HG02884 (cell line): ENCODE data around the gene PRDM16.
"Not testable (repeated sequence)": the region's sequence is repeated elsewhere in the genome, so short reads cannot be mapped to it uniquely, and the experiment has no call there.

Experiments used
- ATAC-seq: cut with Tn5 transposase; IDR thresholded peaks from one replicate; pipeline ENCODE4 v1.9.1; 2021; ENCODE audit warnings: mild to moderate bottlenecking, moderate library complexity; ENCODE audit not compliant: unreplicated experiment

Gene PRDM16

GRCh38 chr1:3080053-3080955 lies 11.3 kb downstream of the PRDM16 start:
- ATAC-seq: no peak

- ATAC-seq: no peak
Measured at GRCh38 chr1:3081171-3081683, 12.2 kb downstream of the PRDM16 start.

- ATAC-seq: no peak
Measured at GRCh38 chr1:3082051-3082450, 13.0 kb downstream of the PRDM16 start.

GRCh38 chr1:3082571-3083516 lies 13.8 kb downstream of the PRDM16 start:
- ATAC-seq: no peak

- ATAC-seq: no peak
Measured at GRCh38 chr1:3084154-3084553, 15.2 kb downstream of the PRDM16 start.

- no peak for ATAC-seq
Measured at GRCh38 chr1:3084726-3085125, 15.7 kb downstream of the PRDM16 start.

DNA sequence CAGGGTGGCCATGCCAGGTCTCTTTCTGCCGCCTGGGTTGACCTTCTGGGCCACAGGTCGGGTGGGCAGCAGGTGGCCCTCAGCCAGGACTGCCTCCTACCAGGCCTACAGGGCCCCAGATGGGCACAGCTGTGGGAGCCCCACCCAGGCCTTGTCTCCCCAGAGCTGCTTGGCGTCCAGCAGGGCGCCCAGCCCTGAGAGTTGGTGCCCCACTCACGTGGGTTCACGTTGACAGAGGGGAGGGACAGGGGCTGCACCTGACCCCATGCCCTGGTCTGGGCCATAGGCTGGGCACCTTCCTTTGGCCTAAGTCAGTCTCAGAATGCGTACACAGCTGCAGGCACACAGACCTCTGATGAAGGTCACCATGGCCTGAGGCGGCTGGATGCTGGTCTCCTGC lies 16.7 kb downstream of the PRDM16 start:
- no peak for ATAC-seq

- no peak for ATAC-seq
Measured at GRCh38 chr1:3086272-3086974, 17.4 kb downstream of the PRDM16 start.

DNA sequence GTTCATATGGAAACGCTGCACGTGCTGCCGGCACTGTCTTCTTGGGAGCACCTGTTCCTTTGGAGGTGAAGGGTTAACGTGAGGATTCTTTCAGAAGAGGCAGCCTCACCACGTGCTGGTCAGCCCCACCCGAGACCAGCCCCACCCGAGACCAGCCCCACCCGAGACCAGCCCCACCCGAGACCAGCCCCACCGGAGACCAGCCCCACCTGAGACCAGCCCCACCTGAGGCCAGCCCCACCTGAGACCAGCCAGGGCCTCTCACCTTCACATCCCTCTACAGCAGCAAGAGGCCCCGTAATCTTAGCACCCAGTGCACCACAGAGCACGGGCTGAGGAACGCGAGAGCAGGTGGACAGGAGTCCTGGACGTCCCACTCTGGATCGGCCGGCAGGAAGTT lies 18.0 kb downstream of the PRDM16 start:
- no peak for ATAC-seq

DNA sequence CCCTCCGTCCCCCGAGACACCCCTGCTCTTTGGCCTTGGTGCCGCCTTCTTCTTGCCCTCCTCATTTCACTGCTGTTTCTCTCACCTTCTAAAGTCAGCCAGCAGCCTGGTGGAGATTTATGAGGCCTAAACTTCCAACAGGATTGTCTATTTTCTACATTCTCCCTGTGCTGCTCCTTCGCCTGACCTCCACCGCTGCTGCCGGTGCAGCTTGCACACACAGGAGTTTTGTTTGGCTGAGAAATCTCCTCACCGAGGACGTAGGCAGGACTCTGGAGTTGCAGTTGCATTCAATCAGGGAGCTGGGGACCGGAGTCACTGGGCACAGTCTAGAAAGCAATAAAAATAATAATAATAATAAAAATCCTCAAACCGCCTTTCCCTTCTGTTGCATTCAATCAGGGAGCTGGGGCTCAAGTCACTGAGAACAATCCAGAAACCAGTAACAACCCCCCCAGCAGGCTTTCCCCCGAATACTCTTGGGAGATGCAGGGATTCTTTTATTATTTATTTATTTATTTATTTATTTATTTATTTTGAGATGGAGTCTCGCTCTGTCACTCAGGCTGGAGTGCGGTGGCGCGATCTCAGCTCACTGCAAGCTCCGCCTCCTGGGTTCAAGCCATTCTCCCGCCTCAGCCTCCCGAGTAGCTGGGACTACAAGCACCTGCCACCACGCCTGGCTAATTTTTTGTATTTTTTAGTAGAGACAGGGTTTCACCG lies 19.1 kb downstream of the PRDM16 start:
- not testable (repeated sequence) for ATAC-seq

DNA sequence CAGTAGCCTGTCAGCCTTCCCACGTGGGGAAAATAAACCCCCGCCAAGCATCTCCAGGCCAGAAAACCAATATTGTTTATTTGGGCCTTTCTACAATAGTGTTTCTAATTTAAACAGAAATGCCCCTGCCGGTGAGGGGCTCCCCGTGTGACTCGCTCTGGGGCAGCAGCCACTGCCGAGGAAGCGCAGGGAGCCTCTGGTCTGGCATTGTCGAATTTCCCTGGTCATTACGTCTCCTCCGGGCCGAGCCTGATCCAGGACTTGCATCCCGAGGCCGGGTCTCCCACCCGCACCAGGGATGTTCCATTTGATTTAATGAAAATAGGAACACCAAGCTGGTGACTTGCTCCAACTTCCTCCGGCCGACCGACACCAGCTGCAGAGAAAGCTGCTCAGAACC lies 20.5 kb downstream of the PRDM16 start:
- no peak for ATAC-seq

GRCh38 chr1:3091334-3091733 lies 22.3 kb downstream of the PRDM16 start:
- no peak for ATAC-seq

DNA sequence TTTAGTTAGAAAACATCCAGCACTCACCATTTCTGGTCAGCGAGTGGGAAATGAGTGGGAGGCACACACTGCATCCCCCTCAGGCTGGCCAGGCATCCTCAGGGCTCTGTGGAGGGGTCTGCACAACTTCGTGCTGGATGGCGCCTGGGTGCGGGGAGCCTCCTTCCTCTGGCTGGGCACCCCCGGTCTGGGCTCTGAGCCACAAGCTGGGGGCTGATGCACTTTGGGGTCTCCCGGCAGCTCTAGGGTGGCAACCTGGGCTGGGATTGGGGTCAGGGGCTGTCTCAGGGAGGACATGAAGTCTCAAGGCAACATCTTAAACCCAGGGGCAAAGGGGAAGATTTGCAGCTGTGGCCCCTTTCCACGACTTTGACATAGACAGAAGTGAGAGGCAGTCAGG lies 23.5 kb downstream of the PRDM16 start:
- no peak for ATAC-seq

DNA sequence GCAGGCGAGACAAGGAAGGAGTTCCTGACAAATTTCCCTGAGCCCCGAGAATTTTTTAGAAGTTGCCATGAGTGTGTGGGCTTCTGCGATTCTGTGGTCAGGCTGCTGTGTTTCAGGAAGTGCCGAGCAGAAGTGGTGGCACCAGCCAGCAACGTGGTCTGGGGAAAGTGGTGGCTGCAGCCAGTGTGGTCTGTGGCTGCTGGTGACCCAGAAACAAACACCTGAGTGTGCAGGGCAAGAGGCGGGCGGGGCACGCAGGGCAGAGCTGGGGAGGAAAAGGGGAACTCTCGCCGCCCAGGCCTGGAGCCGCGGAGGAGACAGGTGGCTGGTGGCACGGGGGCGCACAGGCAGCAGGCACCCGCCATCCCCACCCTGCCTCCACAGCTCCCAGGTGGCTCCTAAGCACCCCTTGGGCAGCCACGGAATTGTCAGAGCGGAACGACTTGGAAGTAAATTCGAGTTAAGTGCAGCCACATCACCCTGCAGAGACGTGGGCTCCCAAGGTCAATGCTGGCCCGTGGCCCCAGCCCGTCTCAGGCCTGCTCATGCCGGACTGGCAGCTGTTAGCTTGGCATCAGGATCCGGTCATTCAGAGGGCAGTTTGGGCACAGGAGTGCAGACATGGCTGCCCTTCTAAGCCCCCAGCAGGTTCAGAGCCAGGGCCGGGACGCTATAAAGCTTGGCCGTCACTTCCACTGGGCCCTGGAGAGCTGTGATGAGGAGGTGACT lies 25.1 kb downstream of the PRDM16 start:
- ATAC-seq: no peak

- ATAC-seq: no peak
Measured at GRCh38 chr1:3094863-3095780, 26.1 kb downstream of the PRDM16 start.

- no peak for ATAC-seq
Measured at GRCh38 chr1:3096345-3096744, 27.3 kb downstream of the PRDM16 start.

GRCh38 chr1:3097231-3097630 lies 28.2 kb downstream of the PRDM16 start:
- no peak for ATAC-seq

DNA sequence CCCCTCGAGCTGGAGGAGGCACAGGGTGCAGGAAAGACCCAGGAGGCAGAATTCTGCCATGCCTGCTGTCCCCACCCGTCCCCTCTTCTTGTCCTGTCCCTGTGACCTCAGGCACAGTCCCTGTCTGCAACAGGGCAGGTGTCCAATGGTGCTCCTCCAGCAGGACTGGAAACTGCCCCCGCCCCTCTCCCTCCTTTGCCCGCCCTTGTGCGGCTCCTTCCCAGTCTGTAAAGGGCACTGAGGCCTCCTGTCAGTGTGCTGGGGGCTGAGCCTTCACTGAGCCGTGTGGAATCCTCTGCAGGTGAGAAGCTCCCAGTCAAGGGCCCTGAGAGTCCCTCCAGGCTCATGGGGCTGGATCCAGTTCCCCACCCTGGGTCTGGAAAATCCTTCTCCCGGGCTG lies 28.9 kb downstream of the PRDM16 start:
- no peak for ATAC-seq

DNA sequence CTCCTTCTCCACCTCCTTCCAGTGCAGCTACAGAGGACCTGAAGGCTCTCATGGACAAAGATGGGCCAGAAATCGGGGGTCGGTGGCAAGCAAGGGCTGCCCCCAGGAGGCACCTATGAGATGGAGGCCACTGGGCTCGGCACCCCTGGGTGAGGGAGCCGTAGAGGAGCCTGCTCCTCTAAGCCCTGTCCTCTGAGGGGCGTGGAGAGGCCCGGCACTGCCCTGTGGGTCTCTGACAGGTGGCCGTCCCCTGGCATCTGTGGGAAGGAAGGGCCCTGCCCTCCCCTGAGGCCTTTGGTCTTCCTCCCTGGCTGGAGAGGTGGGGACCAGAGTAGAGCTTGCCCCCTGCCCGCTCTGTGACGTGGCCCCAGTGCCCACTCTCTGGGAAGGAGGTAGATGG lies 30.9 kb downstream of the PRDM16 start:
- ATAC-seq: no peak
